GM19455 (cell line): Measurements from ENCODE around the gene MLC1.

Source experiments
- ATAC-seq: cut with Tn5 transposase; IDR thresholded peaks from one replicate; pipeline ENCODE4 v1.9.1; 2021; ENCODE audit not compliant: unreplicated experiment

Gene MLC1

GRCh38 chr22:50059881-50060262, 25.4 kb downstream of the MLC1 start:
- ATAC-seq, result no peak

GRCh38 chr22:50058906-50059880, 26.0 kb downstream of the MLC1 start:
- no peak for ATAC-seq

GRCh38 chr22:50058061-50058905, 26.9 kb downstream of the MLC1 start, which contains the start of gene TTLL8:
Gene TTLL8, minus strand, starts transcription at chr22:50058298.
- ATAC-seq, result no peak

DNA sequence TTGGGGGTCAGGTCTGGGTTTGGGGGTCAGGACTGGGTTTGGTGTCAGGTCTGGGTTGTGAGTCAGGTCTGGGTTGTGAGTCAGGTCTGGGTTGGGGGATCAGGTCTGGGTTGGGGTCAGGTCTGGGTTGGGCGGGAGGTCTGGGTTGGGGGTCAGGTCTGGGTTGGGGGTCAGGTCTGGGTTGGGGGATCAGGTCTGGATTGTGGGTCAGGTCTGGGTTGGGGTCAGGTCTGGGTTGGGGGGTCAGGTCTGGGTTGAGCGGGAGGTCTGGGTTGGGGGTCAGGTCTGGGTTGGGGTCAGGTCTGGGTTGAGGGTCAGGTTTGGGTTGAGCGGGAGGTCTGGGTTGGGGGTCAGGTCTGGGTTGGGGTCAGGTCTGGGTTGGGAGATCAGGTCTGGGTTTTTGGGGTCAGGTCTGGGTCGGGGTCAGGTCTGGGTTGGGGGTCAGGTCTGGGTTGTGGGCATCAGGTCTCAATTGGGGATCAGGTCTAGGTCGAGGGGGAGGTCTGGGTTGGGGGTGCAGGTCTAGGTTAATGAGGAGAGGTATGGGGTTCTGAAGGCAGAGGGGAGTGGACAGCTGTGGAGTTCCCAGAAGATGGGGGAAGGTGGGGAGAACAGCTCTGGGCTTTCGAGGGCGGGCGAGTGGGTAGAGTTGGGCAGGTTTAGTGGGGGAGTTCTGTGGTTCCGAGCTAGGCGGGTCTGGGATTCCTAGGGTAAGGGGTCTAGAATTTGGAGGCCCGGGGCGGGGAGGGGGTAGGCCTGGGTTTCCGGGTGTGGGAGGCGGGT, 27.8 kb downstream of the MLC1 start:
- no peak for ATAC-seq

DNA sequence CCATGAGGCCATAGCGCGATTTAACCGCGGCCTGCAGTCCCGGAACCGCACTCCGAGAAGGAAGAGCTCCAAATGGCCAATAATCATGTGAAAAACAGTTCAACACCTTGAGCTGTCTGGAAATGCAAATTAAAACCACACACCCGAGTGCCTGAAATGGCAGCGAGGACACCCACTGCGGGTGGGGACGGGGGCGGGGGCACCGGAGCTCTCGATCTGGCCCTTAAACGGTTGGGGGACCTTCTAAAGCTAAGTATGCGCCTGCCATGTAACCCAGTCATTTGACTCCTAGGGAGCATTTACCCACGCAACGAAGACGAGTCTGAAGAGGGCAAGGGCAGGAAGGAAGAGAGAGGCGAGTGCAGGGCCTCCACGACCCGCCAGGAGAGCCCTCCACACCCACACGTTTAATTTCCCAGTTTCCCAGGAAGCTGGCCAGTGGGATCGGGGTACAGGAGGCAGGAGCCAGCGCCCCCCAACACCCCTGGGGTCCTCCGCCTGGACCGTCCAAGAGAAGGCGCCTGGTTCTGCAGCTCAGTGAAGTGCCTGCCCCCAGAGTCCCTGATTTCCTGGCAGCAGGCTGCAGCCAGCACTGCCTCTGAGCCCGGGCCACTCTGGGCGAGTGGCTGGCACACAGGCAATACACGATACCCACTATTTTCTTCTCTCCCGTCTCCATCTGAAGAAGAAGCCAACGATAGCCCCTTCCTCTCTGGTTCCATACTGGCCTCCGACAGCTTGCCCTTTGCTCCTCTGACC, 28.8 kb downstream of the MLC1 start:
- no peak for ATAC-seq

DNA sequence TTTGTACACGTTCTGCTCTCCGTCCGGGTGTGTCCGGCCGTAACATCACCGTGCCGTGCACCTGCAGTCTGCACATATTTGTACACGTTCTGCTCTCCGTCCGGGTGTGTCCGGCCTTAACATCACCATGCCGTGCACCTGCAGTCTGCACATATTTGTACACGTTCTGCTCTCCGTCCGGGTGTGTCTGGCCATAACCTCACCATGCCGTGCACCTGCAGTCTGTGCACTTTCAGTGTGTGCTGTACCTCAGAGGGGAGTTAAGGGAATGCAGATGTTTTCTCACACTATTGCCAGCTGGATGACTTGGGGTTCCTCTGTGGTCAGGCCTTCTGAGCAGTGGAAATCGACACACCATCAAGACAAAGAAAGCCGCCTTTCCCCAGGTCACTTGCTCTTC, 31.4 kb downstream of the MLC1 start:
- ATAC-seq, result no peak

DNA sequence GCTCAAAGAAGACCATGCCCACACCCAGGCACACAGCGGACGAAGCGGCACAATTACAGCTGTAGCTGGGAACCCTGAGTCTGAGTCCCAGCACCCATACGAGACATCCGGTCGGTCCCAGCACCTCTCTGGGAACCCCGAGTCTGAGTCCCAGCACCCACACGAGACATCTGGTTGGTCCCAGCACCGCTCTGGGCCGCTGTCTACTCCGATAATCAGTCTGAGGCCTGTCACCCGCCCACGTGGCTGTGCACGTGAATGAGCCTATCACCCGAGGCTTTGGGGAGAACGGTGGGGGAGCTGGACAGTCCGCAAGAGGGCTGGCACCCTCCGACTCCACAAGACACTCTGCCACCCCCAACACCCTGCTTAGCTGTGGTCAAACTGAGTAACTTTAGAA, 33.3 kb downstream of the MLC1 start:
- ATAC-seq, result no peak

DNA sequence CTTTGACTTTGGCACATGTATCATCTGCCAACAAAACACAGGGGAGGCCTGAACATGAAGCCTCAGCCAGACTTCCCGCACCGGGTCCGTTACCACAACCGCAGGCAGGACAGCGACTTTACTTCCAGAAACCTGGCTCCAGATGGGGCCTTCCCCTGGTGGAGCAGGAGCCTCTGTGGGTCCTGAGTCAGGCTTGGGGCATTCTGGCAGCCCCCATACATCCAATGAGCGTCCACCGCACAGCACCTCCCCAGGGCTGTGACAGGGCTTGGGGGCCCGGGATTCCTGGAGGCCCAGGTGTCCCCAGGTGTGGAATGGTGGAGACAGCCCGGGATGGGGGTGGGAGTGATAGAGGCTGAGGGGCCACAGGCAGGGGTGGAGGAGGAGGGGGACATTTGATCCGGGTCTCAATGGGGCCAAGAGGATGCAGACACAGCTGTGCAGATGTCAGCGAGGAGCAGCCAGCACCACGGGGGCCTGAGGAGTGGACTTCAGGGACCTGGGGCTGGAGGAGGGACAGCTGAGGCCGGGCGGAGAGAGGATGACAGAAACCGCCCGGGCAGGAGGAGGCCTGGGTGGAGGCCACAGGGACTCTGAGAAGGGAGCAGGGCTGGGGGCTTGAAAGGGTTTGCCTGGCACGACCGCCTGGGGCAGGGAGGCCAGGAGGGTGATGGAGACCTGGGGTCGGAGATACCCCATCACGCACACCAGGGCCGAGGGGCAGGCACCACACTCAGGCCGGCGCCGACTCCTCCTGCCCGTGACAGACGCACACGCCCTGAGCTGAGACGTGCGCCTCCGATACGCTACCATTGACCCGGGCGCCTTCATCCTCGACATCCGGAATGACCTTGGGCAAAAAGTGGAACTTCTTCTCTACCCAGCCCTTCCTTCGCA, 35.7 kb downstream of the MLC1 start:
- ATAC-seq, result no peak

- no peak for ATAC-seq
Observed at GRCh38 chr22:50048836-50049235, 36.4 kb downstream of the MLC1 start.

- ATAC-seq, result no peak
Observed at GRCh38 chr22:50048061-50048765, 37.0 kb downstream of the MLC1 start.

- no peak for ATAC-seq
Observed at GRCh38 chr22:50047346-50047745, 37.9 kb downstream of the MLC1 start.

DNA sequence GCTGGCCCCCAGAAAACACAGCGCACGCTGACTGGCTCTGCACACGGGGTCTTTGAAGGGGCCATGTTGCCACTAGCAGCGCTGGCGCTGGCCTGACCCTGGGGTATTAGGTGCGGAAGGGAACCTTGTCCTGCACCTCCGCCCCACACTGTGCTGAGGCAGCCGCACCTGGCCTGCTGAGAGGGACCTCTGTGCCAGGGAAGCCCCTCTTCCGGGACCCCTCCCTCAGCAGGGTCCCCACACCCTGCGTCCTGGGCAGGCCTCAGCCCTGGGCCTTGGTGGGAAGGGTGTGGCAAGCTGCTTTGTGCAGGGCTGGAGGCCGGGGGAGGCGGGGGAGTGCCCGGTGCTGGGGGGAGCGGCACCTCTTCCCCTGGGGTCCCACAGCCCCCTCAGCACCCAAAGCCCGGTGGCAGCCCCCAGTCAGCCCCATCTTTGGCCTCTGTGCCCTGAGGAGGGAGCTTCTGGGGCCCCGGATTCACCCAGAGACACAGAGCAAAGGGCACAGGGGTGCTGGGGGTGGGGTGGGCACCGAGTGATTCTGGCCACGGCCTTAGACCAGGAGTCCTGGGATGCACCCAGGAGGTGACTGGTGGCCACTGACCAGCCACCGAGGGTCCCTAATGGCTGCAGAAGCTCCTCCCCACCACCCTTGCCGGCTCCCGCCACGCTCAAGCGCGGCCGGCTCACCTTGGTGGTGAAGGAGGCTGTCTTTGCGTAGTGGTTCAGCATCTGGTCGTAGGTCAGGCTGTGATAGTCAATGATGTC, 38.6 kb downstream of the MLC1 start:
- no peak for ATAC-seq

GRCh38 chr22:50046019-50046415, 39.2 kb downstream of the MLC1 start:
- no peak for ATAC-seq

DNA sequence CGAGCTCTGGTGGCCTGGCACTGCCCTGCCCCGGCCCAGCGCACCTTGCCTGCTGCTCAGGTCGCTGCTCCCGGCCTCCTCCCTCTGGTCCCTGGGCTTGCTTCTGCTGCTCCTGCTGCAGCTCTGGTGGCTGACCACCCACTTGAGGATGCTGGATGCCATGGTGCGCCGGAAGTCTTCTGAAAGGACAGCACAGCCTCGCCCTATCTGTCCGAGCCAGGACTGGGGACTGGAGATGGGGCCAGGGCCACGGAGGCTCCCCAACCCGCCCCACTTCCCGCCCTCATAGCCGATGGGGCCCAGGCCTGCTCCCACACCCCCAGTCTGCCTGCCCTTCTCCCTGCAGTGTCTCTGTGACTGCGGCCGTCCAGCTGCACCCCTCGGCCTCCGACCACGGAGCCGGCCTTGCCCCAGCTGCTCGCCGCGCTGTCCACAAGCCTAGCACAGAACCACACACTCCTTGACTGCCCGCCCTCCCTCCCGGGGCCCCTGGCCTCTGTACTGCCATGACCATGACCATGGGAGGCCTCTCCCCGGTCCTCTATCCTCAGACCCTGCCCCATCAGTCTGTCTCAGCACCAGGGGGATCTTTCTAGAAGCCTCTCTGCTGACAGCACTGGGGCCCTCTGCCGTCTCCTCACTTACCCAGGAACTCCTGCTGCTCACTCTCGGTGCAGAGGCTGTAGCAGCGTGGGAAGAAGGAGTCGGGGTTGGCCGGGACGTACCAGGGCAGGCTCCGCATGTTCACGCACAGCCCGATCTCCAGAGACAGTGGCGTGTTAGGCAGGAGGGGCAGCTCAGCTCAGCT, 39.8 kb downstream of the MLC1 start:
- ATAC-seq, result no peak

GRCh38 chr22:50044485-50045118, 40.6 kb downstream of the MLC1 start:
- ATAC-seq, result no peak

- no peak for ATAC-seq
Observed at GRCh38 chr22:50041361-50042065, 43.7 kb downstream of the MLC1 start.
